H1 (cell line): Measurements from ENCODE around the gene OAS3. TPM values are rescaled to one million over a fixed set of nuclear protein-coding genes. Genes with fewer than 3 reads are reported as not detected.

Source experiments
- CTCF ChIA-PET: fragments of 300-600 bp; sonication (Branson Sonifier 250); formaldehyde crosslinking; loops from one replicate; lab custom pipeline; 2021; ENCODE audit not compliant: partially characterized antibody; lab: Charles Lee
- POLR2A ChIA-PET: fragments of 300-600 bp; sonication (Branson Sonifier 250); formaldehyde crosslinking; loops from one replicate; lab custom pipeline; 2021; ENCODE audit warnings: inconsistent platforms; ENCODE audit not compliant: partially characterized antibody; lab: Charles Lee
- DNase-seq, 2 experiments: peaks; one replicate each; pipeline versions ENCODE4 v3.0.0 to v3.0.0-alpha.2; 2010 to 2022; ENCODE audit warnings: low spot score in 2 of 2, low read depth in 1 of 2, mixed read lengths in 1 of 2
- FAIRE-seq: peaks from 2 replicates; lab custom pipeline; 2011; peaks lifted over from hg19 to GRCh38; lab: Jason Lieb, UNC
- H2AFZ ChIP-seq: 2 replicates; pipeline ENCODE4 v1.8.1; 2012; ENCODE audit warnings: low read length, inconsistent platforms
- H2AK5ac ChIP-seq: 2 replicates; pipeline ENCODE4 v1.6.1; 2013; ENCODE audit warnings: low read depth, low read length
- H2BK120ac ChIP-seq: replicated peaks from 2 replicates; pipeline ENCODE3; 2013; ENCODE audit warnings: low read depth, low read length, inconsistent platforms
- H2BK12ac ChIP-seq: 2 replicates; pipeline ENCODE4 v1.6.1; 2013; ENCODE audit warnings: low read depth, low read length
- H2BK15ac ChIP-seq: 2 replicates; pipeline ENCODE4 v1.6.1; 2013; ENCODE audit warnings: low read length
- H2BK20ac ChIP-seq: 2 replicates; pipeline ENCODE4 v1.6.1; 2013; ENCODE audit warnings: low read length
- H2BK5ac ChIP-seq: 2 replicates; pipeline ENCODE4 v1.6.1; 2013; ENCODE audit warnings: low read depth, low read length
- H3K14ac ChIP-seq: 2 replicates; pipeline ENCODE4 v1.6.1; 2013; ENCODE audit warnings: inconsistent platforms; ENCODE audit not compliant: insufficient read length
- H3K18ac ChIP-seq: 2 replicates; pipeline ENCODE4 v1.6.1; 2013; ENCODE audit warnings: low read length; ENCODE audit errors: extremely low read depth
- H3K23ac ChIP-seq: 2 replicates; pipeline ENCODE4 v1.6.1; 2013; ENCODE audit warnings: inconsistent platforms; ENCODE audit not compliant: insufficient read length
- H3K23me2 ChIP-seq: 2 replicates; pipeline ENCODE4 v1.6.1; 2013; ENCODE audit warnings: low read depth, low read length
- H3K27ac ChIP-seq: 2 replicates; pipeline ENCODE4 v1.6.1; 2011; ENCODE audit warnings: low read depth, low read length, inconsistent platforms
- H3K27me3 ChIP-seq, 4 experiments: replicated peaks in 1 of 4; 1 replicate in 1 of 4; 2 replicates in 3 of 4; pipeline versions ENCODE4 v1.6.1 to v1.8.1; 2011 to 2013; ENCODE audit warnings: low read length in 3 of 4, mild to moderate bottlenecking in 3 of 4, inconsistent platforms in 2 of 4, mixed read lengths in 2 of 4, moderate library complexity in 1 of 4; ENCODE audit not compliant: control insufficient read depth in 3 of 4, insufficient read depth in 3 of 4; ENCODE audit errors: extremely low read depth in 1 of 4
- H3K36me3 ChIP-seq, 4 experiments: 2 replicates each; pipeline versions ENCODE4 v1.6.1 to v1.8.1; 2011 to 2013; ENCODE audit warnings: mild to moderate bottlenecking in 4 of 4, low read length in 3 of 4, moderate library complexity in 2 of 4, control low read depth in 1 of 4, inconsistent platforms in 1 of 4; ENCODE audit not compliant: insufficient read depth in 4 of 4, control insufficient read depth in 2 of 4
- H3K4ac ChIP-seq: replicated peaks from 2 replicates; pipeline ENCODE3; 2013; ENCODE audit warnings: low read length, low read depth, mixed read lengths, inconsistent platforms; ENCODE audit not compliant: insufficient read length
- H3K4me1 ChIP-seq, 4 experiments: replicated peaks in 1 of 4; 1 replicate in 1 of 4; 2 replicates in 3 of 4; pipeline versions ENCODE4 v1.6.1 to v1.8.1; 2011 to 2013; ENCODE audit warnings: low read length in 3 of 4, inconsistent platforms in 2 of 4, mixed read lengths in 1 of 4; ENCODE audit not compliant: insufficient read depth in 4 of 4, control insufficient read depth in 3 of 4
- H3K4me2 ChIP-seq, 2 experiments: 2 replicates each; pipeline versions ENCODE4 v1.6.1 to v1.8.1; 2011 to 2013; ENCODE audit warnings: low read depth in 2 of 2, low read length in 2 of 2, control low read depth in 1 of 2, inconsistent platforms in 1 of 2, mild to moderate bottlenecking in 1 of 2; ENCODE audit not compliant: insufficient read depth in 1 of 2
- H3K4me3 ChIP-seq, 4 experiments: fragments of 200-600, 300-600 bp in 1 of 4; sonication (generic), shearing (Covaris generic), sonication (Bioruptor Twin) in 1 of 4; 2 replicates each; pipeline versions ENCODE4 v1.5.1 to v1.8.1; 2011 to 2016; ENCODE audit warnings: low read length in 4 of 4, low read depth in 3 of 4, control low read depth in 2 of 4, inconsistent platforms in 2 of 4, mild to moderate bottlenecking in 2 of 4, mixed read lengths in 1 of 4, moderate library complexity in 1 of 4; ENCODE audit not compliant: insufficient read depth in 2 of 4; ENCODE audit errors: extremely low read depth in 1 of 4
- H3K56ac ChIP-seq: replicated peaks from 2 replicates; pipeline ENCODE3; 2013; ENCODE audit warnings: low read depth, mild to moderate bottlenecking, mixed read lengths, low read length, inconsistent platforms; ENCODE audit not compliant: insufficient read length
- H3K79me1 ChIP-seq: 2 replicates; pipeline ENCODE4 v1.6.1; 2013; ENCODE audit warnings: low read depth, low read length, control low read depth
- H3K79me2 ChIP-seq, 2 experiments: 2 replicates each; pipeline versions ENCODE4 v1.6.1 to v1.8.1; 2012 to 2013; ENCODE audit warnings: low read length in 2 of 2, mild to moderate bottlenecking in 2 of 2, inconsistent platforms in 1 of 2; ENCODE audit not compliant: insufficient read depth in 2 of 2, control insufficient read depth in 1 of 2
- H3K9ac ChIP-seq, 4 experiments: replicated peaks in 1 of 4; 1 replicate in 1 of 4; 2 replicates in 3 of 4; pipeline versions ENCODE4 v1.6.1 to v1.8.1; 2011 to 2013; ENCODE audit warnings: low read depth in 3 of 4, low read length in 3 of 4, control low read depth in 2 of 4, mild to moderate bottlenecking in 2 of 4, moderate library complexity in 2 of 4, inconsistent platforms in 1 of 4; ENCODE audit errors: extremely low read depth in 1 of 4
- H3K9me3 ChIP-seq, 2 experiments: 2 replicates each; pipeline versions ENCODE4 v1.6.1 to v1.8.1; 2012 to 2013; ENCODE audit warnings: mild to moderate bottlenecking in 2 of 2, moderate library complexity in 2 of 2, control low read depth in 1 of 2, inconsistent platforms in 1 of 2, low read depth in 1 of 2, low read length in 1 of 2, mixed read lengths in 1 of 2; ENCODE audit not compliant: insufficient read depth in 2 of 2
- H4K20me1 ChIP-seq, 2 experiments: replicated peaks in 1 of 2; 2 replicates each; pipeline versions ENCODE3 to v1.8.1; 2011 to 2013; ENCODE audit warnings: inconsistent platforms in 2 of 2, low read length in 2 of 2, mild to moderate bottlenecking in 1 of 2; ENCODE audit not compliant: insufficient read depth in 2 of 2, control insufficient read depth in 1 of 2
- H4K5ac ChIP-seq: 2 replicates; pipeline ENCODE4 v1.6.1; 2013; ENCODE audit warnings: low read length, low read depth, mixed read lengths, inconsistent platforms; ENCODE audit not compliant: insufficient read length
- H4K8ac ChIP-seq: 2 replicates; pipeline ENCODE4 v1.8.0; 2013; ENCODE audit warnings: mild to moderate bottlenecking, moderate library complexity, low read length, inconsistent platforms; ENCODE audit not compliant: insufficient read depth; ENCODE audit errors: extremely low read depth
- H4K91ac ChIP-seq: replicated peaks from 2 replicates; pipeline ENCODE3; 2013; ENCODE audit warnings: low read length, mixed read lengths, inconsistent platforms; ENCODE audit not compliant: insufficient read length
- CTCF ChIP-seq, 3 experiments: IDR thresholded peaks; 1 replicate in 2 of 3; 2 replicates in 1 of 3; pipeline versions ENCODE4 v1.5.1 to v1.6.1; 2011; ENCODE audit warnings: low read length in 3 of 3, mild to moderate bottlenecking in 3 of 3, inconsistent platforms in 2 of 3, low read depth in 1 of 3, moderate library complexity in 1 of 3; ENCODE audit not compliant: insufficient read depth in 1 of 3; ENCODE audit errors: control extremely low read depth in 1 of 3
- FOSL1 ChIP-seq: IDR thresholded peaks from 2 replicates; pipeline ENCODE4 v1.6.1; 2011; ENCODE audit warnings: mild to moderate bottlenecking, low read depth, low read length, moderate library complexity; ENCODE audit not compliant: insufficient read depth
- JUND ChIP-seq: IDR thresholded peaks from 2 replicates; pipeline ENCODE4 v1.6.1; 2011; ENCODE audit warnings: mild to moderate bottlenecking, improper control_type of control experiment, low read length
- NANOG ChIP-seq: IDR thresholded peaks from 2 replicates; pipeline ENCODE4 v1.6.1; 2011; ENCODE audit warnings: low read length, low read depth, mild to moderate bottlenecking, inconsistent platforms; ENCODE audit not compliant: insufficient read depth, poor library complexity, severe bottlenecking
- PHF8 ChIP-seq: fragments of 200-600 bp; sonication (generic); conservative IDR thresholded peaks from 2 replicates; pipeline ENCODE4 v1.7.1; 2012; ENCODE audit warnings: low read depth, mild to moderate bottlenecking, inconsistent platforms, low read length, moderate library complexity
- RAD21 ChIP-seq, 2 experiments: IDR thresholded peaks in 1 of 2; conservative IDR thresholded peaks in 1 of 2; 2 replicates each; pipeline ENCODE4 v1.6.1; 2011; ENCODE audit warnings: low read depth in 2 of 2, low read length in 2 of 2, improper control_type of control experiment in 1 of 2, inconsistent platforms in 1 of 2, mild to moderate bottlenecking in 1 of 2, moderate library complexity in 1 of 2
- TAF7 ChIP-seq: optimal IDR thresholded peaks from 2 replicates; pipeline ENCODE3; 2011; ENCODE audit warnings: low read depth, mild to moderate bottlenecking, inconsistent platforms, low read length, moderate library complexity, borderline replicate concordance
- TEAD4 ChIP-seq: IDR thresholded peaks from 2 replicates; pipeline ENCODE4 v1.6.1; 2012; ENCODE audit warnings: low read depth, low read length, inconsistent platforms, mixed read lengths
- WGBS, 2 experiments: shearing (Covaris generic) in 1 of 2; methylation state at CpG; one replicate each; pipeline versions ENCODE4 v1.1.6 to v1.1.7; 2013 to 2015; ENCODE audit warnings: low lambda C conversion rate in 2 of 2, mixed read lengths in 2 of 2, inconsistent platforms in 1 of 2, low coverage in 1 of 2, missing lambda C conversion rate in 1 of 2; ENCODE audit not compliant: insufficient replicate concordance in 2 of 2, insufficient coverage in 1 of 2, insufficient read length in 1 of 2; ENCODE audit errors: extremely low coverage in 1 of 2, missing lambda C conversion rate in 1 of 2; 5-methylcytosine and 5-hydroxymethylcytosine counted together
- polyA plus RNA-seq, 7 experiments: library from polyadenylated mRNA; depleted of rRNA in 3 of 7; stranded (reverse) in 5 of 7; unstranded in 2 of 7; fragments of >200 nt in 5 of 7; fragments of 200-250 nt in 2 of 7; gene quantifications; 1 replicate in 5 of 7; 2 replicates in 1 of 7; 4 replicates in 1 of 7; pipeline versions ENCODE4 v1.2.1 to v1.2.3, GENCODE V29; 2011 to 2013; ENCODE audit warnings: missing spikeins in 2 of 7, mixed read lengths in 2 of 7
- total RNA-seq: library from RNA; stranded (reverse); fragmentation: NEBNext Ultra II Directional; extraction: Animal tissue kit (Norgen Biotek cat#: 25700); gene quantifications from 2 replicates; pipeline ENCODE4 v1.2.1, GENCODE V29; 2021

OAS3 gene
- total and polyA plus RNA-seq, 2 of the 8 experiments (the other 6 are each of a cell fraction or from before 2014, with no cell fraction given): 0.73 to 3.7 TPM

GRCh38 chr12:113005762-113006161 lies 67.5 kb downstream of the OAS3 start:
- H4K20me1 ChIP-seq: no peaks in the 10 kb centered on the region
- DNase-seq: no peak
- H4K5ac ChIP-seq: no peak overlapping the region
- H2BK12ac ChIP-seq: no peak overlapping the region
- H3K27ac ChIP-seq: no peak overlapping the region
- no peak overlapping the region for H3K56ac ChIP-seq
- no peak overlapping the region for H3K4ac ChIP-seq
- no peak overlapping the region for H3K23ac ChIP-seq
- H2BK20ac ChIP-seq: no peak overlapping the region
- H3K23me2 ChIP-seq: no peaks in the 10 kb centered on the region
- no peak overlapping the region for H3K4me2 ChIP-seq
- TF ChIP-seq TAF7: no peak
- TF ChIP-seq RAD21 (IDR thresholded peaks at IDR 0.05 in 1 of 2, conservative IDR thresholded peaks at IDR 0.05 in 1 of 2; ENCODE audit: low read depth in 2 of 2, low read length in 2 of 2): peak; percentile 28 to 39; a peak in 3 of 4 replicates
- TF ChIP-seq PHF8: no peak
- TF ChIP-seq NANOG: no peak
- no peak for TF ChIP-seq FOSL1
- TF ChIP-seq CTCF (IDR thresholded peaks at IDR 0.05; ENCODE audit: control extremely low read depth in 1 of 3, insufficient read depth in 1 of 3, low read depth in 1 of 3, low read length in 3 of 3): peak in 2 of 3 experiments; percentile 48 to 55; a peak in 2 of 4 replicates
- no peak for TF ChIP-seq TEAD4
- no peak for TF ChIP-seq JUND
- no peak overlapping the region for H3K14ac ChIP-seq
- no peaks in the 10 kb centered on the region for H3K79me2 ChIP-seq
- no peaks in the 10 kb centered on the region for H3K4me1 ChIP-seq
- H3K79me1 ChIP-seq: no peaks in the 10 kb centered on the region
- no peak overlapping the region for H2AK5ac ChIP-seq
- H4K8ac ChIP-seq: no peak overlapping the region
- H3K4me3 ChIP-seq: no peak overlapping the region
- 59% methylated on average over 4 of the region's 4 CpGs; no CpG with 5 or more reads in 1 of the 2 experiments for WGBS, 2 experiments
- H3K27me3 ChIP-seq: peaks cover 0 to 7% (median 0%) of the 10 kb centered on the region in 4 experiments; a peak in 1 of 7 replicates
- H4K91ac ChIP-seq: no peak overlapping the region
- H3K18ac ChIP-seq: no peak overlapping the region
- H2AFZ ChIP-seq: no peak overlapping the region
- H2BK120ac ChIP-seq: no peak overlapping the region
- no peak overlapping the region for H2BK15ac ChIP-seq
- ChIA-PET CTCF (interaction anchor here (0.6 to 13.9 kb wide), 13 partner anchors 9 to 755 kb away, joined by 3 to 202 read pairs (median 4); no protein-coding TSS in a partner anchor), POLR2A (interaction anchor here (0.5 kb wide), 1 partner anchor 205 kb away, joined by 3 read pairs; no protein-coding TSS in a partner anchor)
- H2BK5ac ChIP-seq: no peak overlapping the region
- H3K36me3 ChIP-seq: no peaks in the 10 kb centered on the region
- 0 out of 4 replicates have a peak, but pooled peaks cover 0 to 1% of the 10 kb centered on the region in 2 experiments for H3K9me3 ChIP-seq
- no peak overlapping the region for H3K9ac ChIP-seq
- no peak for FAIRE-seq
